Mesenchymal stem cell (in vitro differentiated cells and primary cell): ENCODE data around the gene ROPN1L.

Experiments
- DNase-seq: peaks from one replicate; pipeline ENCODE4 v3.0.0-alpha.2; 2013
- H2AFZ ChIP-seq: one replicate; pipeline ENCODE4 v1.6.1; 2013; ENCODE audit warnings: low read depth, mild to moderate bottlenecking, control low read depth, inconsistent platforms, low read length, moderate library complexity
- H2AK5ac ChIP-seq: 2 replicates; pipeline ENCODE4 v1.6.1; 2013; ENCODE audit warnings: low read length, moderate library complexity, mild to moderate bottlenecking, inconsistent platforms; ENCODE audit not compliant: severe bottlenecking
- H2BK120ac ChIP-seq: one replicate; pipeline ENCODE4 v1.6.1; 2013; ENCODE audit warnings: low read depth, mild to moderate bottlenecking, inconsistent platforms, low read length, moderate library complexity
- H2BK12ac ChIP-seq, 2 experiments: one replicate each; pipeline ENCODE4 v1.6.1; 2013; ENCODE audit warnings: inconsistent platforms in 2 of 2, low read length in 2 of 2, mild to moderate bottlenecking in 2 of 2, moderate library complexity in 2 of 2, control low read depth in 1 of 2
- H2BK15ac ChIP-seq: one replicate; pipeline ENCODE4 v1.6.1; 2013; ENCODE audit warnings: mild to moderate bottlenecking, low read depth, inconsistent platforms; ENCODE audit not compliant: poor library complexity, severe bottlenecking
- H2BK5ac ChIP-seq: 2 replicates; pipeline ENCODE4 v1.6.1; 2013; ENCODE audit warnings: low read depth, mild to moderate bottlenecking, low read length, control low read depth, inconsistent platforms; ENCODE audit not compliant: poor library complexity, severe bottlenecking
- H3K14ac ChIP-seq, 2 experiments: one replicate each; pipeline ENCODE4 v1.6.1; 2013; ENCODE audit warnings: inconsistent platforms in 2 of 2, low read length in 2 of 2, control low read depth in 1 of 2, mild to moderate bottlenecking in 1 of 2, moderate library complexity in 1 of 2
- H3K18ac ChIP-seq, 2 experiments: one replicate each; pipeline ENCODE4 v1.6.1; 2013; ENCODE audit warnings: inconsistent platforms in 2 of 2, low read length in 2 of 2, control low read depth in 1 of 2, low read depth in 1 of 2, mild to moderate bottlenecking in 1 of 2
- H3K23ac ChIP-seq, 2 experiments: one replicate each; pipeline ENCODE4 v1.6.1; 2013; ENCODE audit warnings: inconsistent platforms in 2 of 2, low read length in 2 of 2, mild to moderate bottlenecking in 2 of 2, moderate library complexity in 2 of 2, control low read depth in 1 of 2
- H3K27ac ChIP-seq: 2 replicates; pipeline ENCODE4 v1.5.1; 2013; ENCODE audit warnings: mild to moderate bottlenecking, moderate library complexity, low read length, control low read depth, inconsistent platforms; ENCODE audit not compliant: poor library complexity, severe bottlenecking
- H3K27me3 ChIP-seq, 2 experiments: 2 replicates each; pipeline versions ENCODE4 v1.6.1 to v1.7.0; 2013; ENCODE audit warnings: low read length in 2 of 2, mild to moderate bottlenecking in 2 of 2, moderate library complexity in 2 of 2, control low read depth in 1 of 2, inconsistent platforms in 1 of 2; ENCODE audit not compliant: control insufficient read depth in 1 of 2, insufficient read depth in 1 of 2
- H3K36me3 ChIP-seq, 2 experiments: 2 replicates each; pipeline versions ENCODE4 v1.6.1 to v1.7.0; 2013; ENCODE audit warnings: low read length in 2 of 2, control low read depth in 1 of 2, inconsistent platforms in 1 of 2, low read depth in 1 of 2, mild to moderate bottlenecking in 1 of 2; ENCODE audit not compliant: insufficient read depth in 2 of 2, control insufficient read depth in 1 of 2
- H3K4ac ChIP-seq, 2 experiments: one replicate each; pipeline ENCODE4 v1.6.1; 2013; ENCODE audit warnings: inconsistent platforms in 2 of 2, low read length in 2 of 2, mild to moderate bottlenecking in 2 of 2, moderate library complexity in 2 of 2, control low read depth in 1 of 2, low read depth in 1 of 2
- H3K4me1 ChIP-seq: 2 replicates; pipeline ENCODE4 v1.6.1; 2013; ENCODE audit warnings: low read depth, low read length, control low read depth; ENCODE audit not compliant: control insufficient read depth, insufficient read depth
- H3K4me2 ChIP-seq: 2 replicates; pipeline ENCODE4 v1.6.1; 2013; ENCODE audit warnings: low read length, mild to moderate bottlenecking, inconsistent platforms; ENCODE audit not compliant: poor library complexity, severe bottlenecking
- H3K4me3 ChIP-seq, 2 experiments: 2 replicates each; pipeline versions ENCODE4 v1.5.1 to v1.7.0; 2013; ENCODE audit warnings: low read length in 2 of 2, mild to moderate bottlenecking in 2 of 2, control low read depth in 1 of 2, low read depth in 1 of 2; ENCODE audit not compliant: insufficient read depth in 1 of 2
- H3K79me1 ChIP-seq: replicated peaks from 2 replicates; pipeline ENCODE4 v1.6.1; 2013; ENCODE audit warnings: mild to moderate bottlenecking, control low read depth, low read length, inconsistent platforms; ENCODE audit not compliant: poor library complexity, severe bottlenecking
- H3K9ac ChIP-seq: 2 replicates; pipeline ENCODE4 v1.7.0; 2013; ENCODE audit warnings: mild to moderate bottlenecking, low read length, moderate library complexity
- H3K9me3 ChIP-seq: 2 replicates; pipeline ENCODE4 v1.7.0; 2013; ENCODE audit warnings: mild to moderate bottlenecking, low read length; ENCODE audit not compliant: control insufficient read depth
- H4K8ac ChIP-seq: one replicate; pipeline ENCODE4 v1.6.1; 2013; ENCODE audit warnings: inconsistent platforms, mild to moderate bottlenecking, low read length, moderate library complexity
- H4K91ac ChIP-seq: one replicate; pipeline ENCODE4 v1.6.1; 2013; ENCODE audit warnings: mild to moderate bottlenecking, low read length, inconsistent platforms
- WGBS: methylation state at CpG from one replicate; pipeline ENCODE4 v1.1.7; 2013; ENCODE audit warnings: mixed read lengths; 5-methylcytosine and 5-hydroxymethylcytosine counted together

Gene ROPN1L

GRCh38 chr5:10403829-10404228 lies 37.9 kb upstream of the ROPN1L start:
- Histone ChIP-seq H3K27ac (no peak overlapping the region), H3K9ac (no peak overlapping the region), H3K9me3 (no peaks in the 10 kb centered on the region), H2BK5ac (no peak overlapping the region), H3K79me1 (peaks cover 19% of the 10 kb centered on the region), H3K27me3 (no peaks in the 10 kb centered on the region), H4K8ac (no peak overlapping the region), H2AK5ac (no peak overlapping the region), H2BK120ac (no peak overlapping the region), H3K4ac (no peak overlapping the region), H3K14ac (no peak overlapping the region), H3K36me3 (peaks cover 24 to 93% of the 10 kb centered on the region in 2 experiments), H2BK12ac (no peak overlapping the region), H3K18ac (no peak overlapping the region), H2BK15ac (no peak overlapping the region), H4K91ac (no peak overlapping the region), H2AFZ (no peak overlapping the region), H3K23ac (no peak overlapping the region), H3K4me2 (no peak overlapping the region), H3K4me1 (no peaks in the 10 kb centered on the region), H3K4me3 (no peak overlapping the region)
- 100% methylated on average over 1 of the region's 1 CpG for WGBS
- DNase-seq = no peak

- 83% methylated on average over 2 of the region's 3 CpGs for WGBS
- Histone ChIP-seq H2BK15ac (no peak overlapping the region), H3K4me2 (no peak overlapping the region), H3K36me3 (peaks cover 33 to 99% of the 10 kb centered on the region in 2 experiments), H3K9ac (no peak overlapping the region), H3K9me3 (no peaks in the 10 kb centered on the region), H3K27ac (no peak overlapping the region), H3K14ac (no peak overlapping the region), H2BK120ac (no peak overlapping the region), H3K4me3 (no peak overlapping the region), H2AFZ (no peak overlapping the region), H2BK12ac (no peak overlapping the region), H3K4me1 (no peaks in the 10 kb centered on the region), H3K23ac (no peak overlapping the region), H3K18ac (no peak overlapping the region), H4K91ac (no peak overlapping the region), H4K8ac (no peak overlapping the region), H3K27me3 (no peaks in the 10 kb centered on the region), H2AK5ac (no peak overlapping the region), H2BK5ac (no peak overlapping the region), H3K4ac (no peak overlapping the region), H3K79me1 (peaks cover 20% of the 10 kb centered on the region)
- no peak for DNase-seq
Observed at GRCh38 chr5:10406651-10407050, 35.0 kb upstream of the ROPN1L start.

DNA sequence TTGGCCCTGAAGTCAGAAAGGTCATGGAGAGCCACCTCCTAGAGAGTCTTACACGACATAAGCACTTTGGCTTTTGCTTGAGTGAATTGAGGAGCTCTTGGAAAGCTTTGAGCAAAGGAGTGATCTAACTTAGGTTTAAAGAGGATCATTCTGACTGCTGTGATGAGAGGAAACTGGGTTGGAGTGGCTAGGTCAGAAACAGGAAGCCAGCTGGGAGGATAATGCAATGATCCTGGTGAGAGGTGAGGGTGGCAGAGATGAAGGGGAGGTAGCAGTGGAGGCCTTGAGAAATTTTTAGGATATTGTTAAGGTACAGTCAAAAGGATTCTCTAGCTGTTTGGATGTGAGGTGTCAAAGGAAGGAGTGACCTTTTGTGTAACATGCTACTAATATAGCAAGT lies 32.2 kb upstream of the ROPN1L start:
- no peak overlapping the region for H3K14ac ChIP-seq
- H3K4me2 ChIP-seq = no peak overlapping the region
- H4K8ac ChIP-seq = no peak overlapping the region
- no peak overlapping the region for H2BK15ac ChIP-seq
- no peaks in the 10 kb centered on the region for H3K27me3 ChIP-seq
- no peak overlapping the region for H3K18ac ChIP-seq
- H3K4ac ChIP-seq = no peak overlapping the region
- H3K4me3 ChIP-seq = no peak overlapping the region
- no peak overlapping the region for H2BK120ac ChIP-seq
- H2BK5ac ChIP-seq = no peak overlapping the region
- DNase-seq = no peak
- no peak overlapping the region for H3K27ac ChIP-seq
- peaks cover 33 to 100% of the 10 kb centered on the region in 2 experiments for H3K36me3 ChIP-seq
- peaks cover 21% of the 10 kb centered on the region for H3K79me1 ChIP-seq
- H3K9me3 ChIP-seq = no peaks in the 10 kb centered on the region
- H2BK12ac ChIP-seq = no peak overlapping the region
- H3K23ac ChIP-seq = no peak overlapping the region
- no peak overlapping the region for H2AK5ac ChIP-seq
- H2AFZ ChIP-seq = no peak overlapping the region
- no peak overlapping the region for H3K9ac ChIP-seq
- H3K4me1 ChIP-seq = no peaks in the 10 kb centered on the region
- WGBS = 93% methylated on average over 1 of the region's 1 CpG
- no peak overlapping the region for H4K91ac ChIP-seq

- H3K18ac ChIP-seq = no peak overlapping the region
- no peak overlapping the region for H2AK5ac ChIP-seq
- no CpG with 5 or more reads among the region's 1 CpG for WGBS
- no peaks in the 10 kb centered on the region for H3K9me3 ChIP-seq
- H3K36me3 ChIP-seq = peaks cover 35 to 100% of the 10 kb centered on the region in 2 experiments
- H4K91ac ChIP-seq = no peak overlapping the region
- H2BK5ac ChIP-seq = no peak overlapping the region
- no peaks in the 10 kb centered on the region for H3K4me1 ChIP-seq
- no peak overlapping the region for H2BK12ac ChIP-seq
- no peak overlapping the region for H3K4ac ChIP-seq
- H4K8ac ChIP-seq = no peak overlapping the region
- H3K4me2 ChIP-seq = no peak overlapping the region
- H3K79me1 ChIP-seq = peaks cover 23% of the 10 kb centered on the region
- no peak overlapping the region for H2BK120ac ChIP-seq
- H3K27me3 ChIP-seq = no peaks in the 10 kb centered on the region
- H3K14ac ChIP-seq = no peak overlapping the region
- no peak overlapping the region for H2AFZ ChIP-seq
- DNase-seq = no peak
- no peak overlapping the region for H3K23ac ChIP-seq
- no peak overlapping the region for H3K27ac ChIP-seq
- H3K9ac ChIP-seq = no peak overlapping the region
- H2BK15ac ChIP-seq = no peak overlapping the region
- H3K4me3 ChIP-seq = no peak overlapping the region
Observed at GRCh38 chr5:10410662-10411061, 31.0 kb upstream of the ROPN1L start.
